ENCODE data around the gene PPP1R1C. TPM values are rescaled to one million over a fixed set of nuclear protein-coding genes. Genes with fewer than 3 reads are reported as not detected.
"Not testable (repeated sequence)": the region's sequence is repeated elsewhere in the genome, so short reads cannot be mapped to it uniquely, and the experiment has no call there.

PPP1R1C gene
- total RNA-seq, 2 experiments from 2014 or later, result not detected

GRCh38 chr2:181955010-181955409 lies 30.6 kb upstream of the PPP1R1C start:
- ATAC-seq, result no peak
- CTCF ChIA-PET, result interaction anchor here (0.6 to 2.1 kb wide), 11 partner anchors 13 to 276 kb away, joined by 3 to 10 read pairs (median 4); no protein-coding TSS in a partner anchor
- Mint-ChIP-seq H3K4me3 (no peak overlapping the region), H3K27me3 (peaks cover 26% of the 10 kb centered on the region), H3K36me3 (no peaks in the 10 kb centered on the region), H3K27ac (no peak overlapping the region), H3K4me1 (peaks cover 23% of the 10 kb centered on the region), H3K9me3 (ENCODE audit: low read depth) (no peaks in the 10 kb centered on the region)
- no peak for DNase-seq

GRCh38 chr2:181955866-181956265 lies 29.8 kb upstream of the PPP1R1C start:
- H3K4me3 Mint-ChIP-seq; H3K9me3 Mint-ChIP-seq (ENCODE audit: low read depth); H3K36me3 Mint-ChIP-seq; DNase-seq; CTCF ChIA-PET; ATAC-seq; H3K27ac Mint-ChIP-seq: not testable (repeated sequence)
- Mint-ChIP-seq H3K27me3 (peaks cover 29% of the 10 kb centered on the region), H3K4me1 (peaks cover 23% of the 10 kb centered on the region)

GRCh38 chr2:181957668-181958067 lies 28.0 kb upstream of the PPP1R1C start:
- H3K4me3 Mint-ChIP-seq, result no peak overlapping the region
- H3K4me1 Mint-ChIP-seq, result peaks cover 21% of the 10 kb centered on the region
- ATAC-seq (no peak), DNase-seq (no peak)
- H3K27me3 Mint-ChIP-seq, result peaks cover 23% of the 10 kb centered on the region
- H3K9me3 Mint-ChIP-seq (ENCODE audit: low read depth), result no peaks in the 10 kb centered on the region
- H3K36me3 Mint-ChIP-seq, result no peaks in the 10 kb centered on the region
- H3K27ac Mint-ChIP-seq, result no peak overlapping the region
- CTCF ChIA-PET, result no interaction called here

GRCh38 chr2:181958726-181959125 lies 26.9 kb upstream of the PPP1R1C start:
- DNase-seq, result no peak
- Mint-ChIP-seq H3K4me1 (peaks cover 16% of the 10 kb centered on the region), H3K27me3 (peaks cover 19% of the 10 kb centered on the region), H3K9me3 (ENCODE audit: low read depth) (no peaks in the 10 kb centered on the region), H3K36me3 (no peaks in the 10 kb centered on the region), H3K27ac (no peak overlapping the region), H3K4me3 (no peak overlapping the region)
- CTCF ChIA-PET, result interaction anchor here (1.2 kb wide), 1 partner anchor 66 kb away, joined by 3 read pairs; no protein-coding TSS in a partner anchor
- no peak for ATAC-seq

GRCh38 chr2:181959508-181959907 lies 26.1 kb upstream of the PPP1R1C start:
- Mint-ChIP-seq H3K36me3 (no peaks in the 10 kb centered on the region), H3K4me3 (no peak overlapping the region), H3K27me3 (peaks cover 19% of the 10 kb centered on the region), H3K9me3 (ENCODE audit: low read depth) (no peaks in the 10 kb centered on the region), H3K27ac (no peak overlapping the region), H3K4me1 (peaks cover 10% of the 10 kb centered on the region)
- CTCF ChIA-PET, result interaction anchor here (1.2 to 1.3 kb wide), 2 partner anchors 67 to 113 kb away, joined by 3 read pairs; no protein-coding TSS in a partner anchor
- ATAC-seq, result no peak
- DNase-seq, result no peak

- H3K4me1 Mint-ChIP-seq; H3K36me3 Mint-ChIP-seq; DNase-seq; H3K9me3 Mint-ChIP-seq (ENCODE audit: low read depth); ATAC-seq; H3K4me3 Mint-ChIP-seq; CTCF ChIA-PET; H3K27ac Mint-ChIP-seq: not testable (repeated sequence)
- H3K27me3 Mint-ChIP-seq, result peaks cover 22% of the 10 kb centered on the region
These were observed 24.5 kb upstream of the PPP1R1C start for GRCh38 chr2:181961167-181961566.

- CTCF ChIA-PET, result no interaction called here
- no peak overlapping the region for H3K4me3 Mint-ChIP-seq
- no peaks in the 10 kb centered on the region for H3K36me3 Mint-ChIP-seq
- peaks cover 29% of the 10 kb centered on the region for H3K27me3 Mint-ChIP-seq
- no peak overlapping the region for H3K27ac Mint-ChIP-seq
- DNase-seq (no peak), ATAC-seq (no peak)
- H3K4me1 Mint-ChIP-seq, result peaks cover 4% of the 10 kb centered on the region
- no peaks in the 10 kb centered on the region for H3K9me3 Mint-ChIP-seq (ENCODE audit: low read depth)
These were observed 23.5 kb upstream of the PPP1R1C start for GRCh38 chr2:181962142-181962541.

- ATAC-seq (no peak), DNase-seq (no peak)
- Mint-ChIP-seq H3K27me3 (peaks cover 30% of the 10 kb centered on the region), H3K27ac (no peak overlapping the region), H3K9me3 (ENCODE audit: low read depth) (no peaks in the 10 kb centered on the region), H3K36me3 (no peaks in the 10 kb centered on the region), H3K4me1 (no peaks in the 10 kb centered on the region), H3K4me3 (no peak overlapping the region)
- CTCF ChIA-PET, result no interaction called here
These were observed 15.4 kb upstream of the PPP1R1C start for GRCh38 chr2:181970160-181970794.

GRCh38 chr2:181971032-181971431 lies 14.6 kb upstream of the PPP1R1C start:
- DNase-seq, result no peak
- no peaks in the 10 kb centered on the region for H3K36me3 Mint-ChIP-seq
- H3K27me3 Mint-ChIP-seq, result peaks cover 27% of the 10 kb centered on the region
- no peak overlapping the region for H3K27ac Mint-ChIP-seq
- no peak overlapping the region for H3K4me3 Mint-ChIP-seq
- no peaks in the 10 kb centered on the region for H3K9me3 Mint-ChIP-seq (ENCODE audit: low read depth)
- CTCF ChIA-PET, result no interaction called here
- ATAC-seq, result no peak
- no peaks in the 10 kb centered on the region for H3K4me1 Mint-ChIP-seq

- no peak overlapping the region for H3K4me3 Mint-ChIP-seq
- no peaks in the 10 kb centered on the region for H3K4me1 Mint-ChIP-seq
- CTCF ChIA-PET, result no interaction called here
- no peak overlapping the region for H3K27ac Mint-ChIP-seq
- DNase-seq, result no peak
- H3K9me3 Mint-ChIP-seq (ENCODE audit: low read depth), result no peaks in the 10 kb centered on the region
- peaks cover 18% of the 10 kb centered on the region for H3K27me3 Mint-ChIP-seq
- no peak for ATAC-seq
- H3K36me3 Mint-ChIP-seq, result no peaks in the 10 kb centered on the region
These were observed 13.1 kb upstream of the PPP1R1C start for GRCh38 chr2:181972431-181973170.

- ATAC-seq, result no peak
- peaks cover 12% of the 10 kb centered on the region for H3K27me3 Mint-ChIP-seq
- no peaks in the 10 kb centered on the region for H3K4me1 Mint-ChIP-seq
- no peak overlapping the region for H3K27ac Mint-ChIP-seq
- H3K4me3 Mint-ChIP-seq, result no peak overlapping the region
- no peak for DNase-seq
- no peaks in the 10 kb centered on the region for H3K9me3 Mint-ChIP-seq (ENCODE audit: low read depth)
- no peaks in the 10 kb centered on the region for H3K36me3 Mint-ChIP-seq
- CTCF ChIA-PET, result no interaction called here
These were observed 12.4 kb upstream of the PPP1R1C start for GRCh38 chr2:181973171-181973783.

- CTCF ChIA-PET, result no interaction called here
- H3K4me3 Mint-ChIP-seq, result no peak overlapping the region
- H3K27ac Mint-ChIP-seq, result no peak overlapping the region
- H3K4me1 Mint-ChIP-seq, result no peaks in the 10 kb centered on the region
- no peaks in the 10 kb centered on the region for H3K9me3 Mint-ChIP-seq (ENCODE audit: low read depth)
- no peaks in the 10 kb centered on the region for H3K36me3 Mint-ChIP-seq
- ATAC-seq, result no peak
- H3K27me3 Mint-ChIP-seq, result peaks cover 8% of the 10 kb centered on the region
- no peak for DNase-seq
These were observed 7.8 kb upstream of the PPP1R1C start for GRCh38 chr2:181977661-181978350.

GRCh38 chr2:181978351-181979150 lies 7.1 kb upstream of the PPP1R1C start:
- H3K9me3 Mint-ChIP-seq (ENCODE audit: low read depth), result no peaks in the 10 kb centered on the region
- ATAC-seq (no peak), DNase-seq (no peak)
- H3K27me3 Mint-ChIP-seq, result peaks cover 8% of the 10 kb centered on the region
- H3K4me1 Mint-ChIP-seq, result no peaks in the 10 kb centered on the region
- H3K4me3 Mint-ChIP-seq, result no peak overlapping the region
- CTCF ChIA-PET, result interaction anchor here (1.1 kb wide), 1 partner anchor 24 kb away, joined by 3 read pairs; no protein-coding TSS in a partner anchor
- no peak overlapping the region for H3K27ac Mint-ChIP-seq
- no peaks in the 10 kb centered on the region for H3K36me3 Mint-ChIP-seq
